Activated CD4-positive, alpha-beta memory T cell treated with anti-CD3 and anti-CD28 coated beads for 36 hours (primary cell): ENCODE data around the gene HSD17B4. TPM values are rescaled to one million over a fixed set of nuclear protein-coding genes. Genes with fewer than 3 reads are reported as not detected.
"Not testable (repeated sequence)": the region's sequence is repeated elsewhere in the genome, so short reads cannot be mapped to it uniquely, and the experiment has no call there.

Experiments
- CTCF ChIA-PET: fragments of 350-600 bp; sonication (Branson Sonifier 250); formaldehyde crosslinking; loops from one replicate; lab custom pipeline; 2021; ENCODE audit warnings: antibody characterized with exemption, inconsistent platforms; lab: Charles Lee
- POLR2A ChIA-PET: fragments of 350-600 bp; sonication (Branson Sonifier 250); formaldehyde crosslinking; loops from one replicate; lab custom pipeline; 2021; ENCODE audit warnings: antibody characterized with exemption; lab: Charles Lee
- DNase-seq: peaks from one replicate; pipeline ENCODE4 v3.0.0-alpha.2; 2020
- H3K27ac Mint-ChIP-seq: one replicate; pipeline ENCODE4 v1.8.0; 2021; ENCODE audit warnings: mixed read lengths
- H3K27me3 Mint-ChIP-seq: one replicate; pipeline ENCODE4 v1.8.0; 2021; ENCODE audit warnings: mixed read lengths
- H3K36me3 Mint-ChIP-seq: one replicate; pipeline ENCODE4 v1.8.0; 2021; ENCODE audit warnings: mixed read lengths
- H3K4me1 Mint-ChIP-seq: one replicate; pipeline ENCODE4 v1.8.0; 2021; ENCODE audit warnings: low read depth, mixed read lengths
- H3K4me3 Mint-ChIP-seq: one replicate; pipeline ENCODE4 v1.8.0; 2021; ENCODE audit warnings: mild to moderate bottlenecking, mixed read lengths
- H3K9me3 Mint-ChIP-seq: one replicate; pipeline ENCODE4 v1.8.0; 2021; ENCODE audit warnings: mixed read lengths
- intact Hi-C: fragments of 100-400 bp; cut with micrococcal nuclease; formaldehyde crosslinking; loops from one replicate; pipeline ENCODE4 v1.15.1; 2023
- total RNA-seq, 2 experiments: library from RNA; stranded (reverse); gene quantifications; one replicate each; pipeline ENCODE4 v1.2.3, GENCODE V29; 2021

Gene HSD17B4
- total RNA-seq, 2 experiments from 2014 or later = 83.2 to 117 TPM

GRCh38 chr5:119437785-119438586 is 14.3 kb upstream of the HSD17B4 start:
- intact Hi-C loops = not testable (repeated sequence)
- CTCF ChIA-PET = interaction anchor here (1.0 to 2.8 kb wide), 2 partner anchors 449 to 450 kb away, joined by 3 to 11 read pairs; partner anchors contain the start of gene DTWD2

GRCh38 chr5:119438587-119438917 is 13.7 kb upstream of the HSD17B4 start:
- H3K9me3 Mint-ChIP-seq, H3K4me3 Mint-ChIP-seq, H3K4me1 Mint-ChIP-seq, H3K27ac Mint-ChIP-seq, H3K36me3 Mint-ChIP-seq, intact Hi-C loops, DNase-seq, POLR2A ChIA-PET: not testable (repeated sequence)
- H3K27me3 Mint-ChIP-seq = peaks cover 27% of the 10 kb centered on the region
- CTCF ChIA-PET = interaction anchor here (2.8 kb wide), 1 partner anchor 450 kb away, joined by 11 read pairs; the partner anchor contains the start of gene DTWD2

More at GRCh38 chr5:119437785-119438586, 14.3 kb upstream of the HSD17B4 start:
- H3K27ac Mint-ChIP-seq, DNase-seq, POLR2A ChIA-PET, H3K9me3 Mint-ChIP-seq, H3K4me3 Mint-ChIP-seq, H3K4me1 Mint-ChIP-seq, H3K36me3 Mint-ChIP-seq: not testable (repeated sequence)
- peaks cover 26% of the 10 kb centered on the region for H3K27me3 Mint-ChIP-seq

GRCh38 chr5:119439140-119439631 is 13.1 kb upstream of the HSD17B4 start:
- Mint-ChIP-seq H3K27ac (no peak overlapping the region), H3K27me3 (peaks cover 28% of the 10 kb centered on the region), H3K36me3 (no peaks in the 10 kb centered on the region), H3K4me3 (peak overlapping the region; percentile 66), H3K4me1 (peaks cover 7% of the 10 kb centered on the region), H3K9me3 (peaks cover 9% of the 10 kb centered on the region)
- POLR2A ChIA-PET = no interaction called here
- intact Hi-C loops = no loop called here
- CTCF ChIA-PET = interaction anchor here (0.7 to 2.8 kb wide), 2 partner anchors 32 to 451 kb away, joined by 3 to 11 read pairs; partner anchors contain the start of gene DTWD2
- peak; percentile 15 for DNase-seq

- intact Hi-C loops, H3K4me3 Mint-ChIP-seq: not testable (repeated sequence)
Measured at GRCh38 chr5:119439632-119440031, 12.7 kb upstream of the HSD17B4 start.

GRCh38 chr5:119444643-119445042 is 7.7 kb upstream of the HSD17B4 start:
- DNase-seq, H3K36me3 Mint-ChIP-seq, POLR2A ChIA-PET, H3K4me3 Mint-ChIP-seq, H3K4me1 Mint-ChIP-seq, CTCF ChIA-PET, intact Hi-C loops, H3K27me3 Mint-ChIP-seq, H3K27ac Mint-ChIP-seq: not testable (repeated sequence)
- peaks cover 11% of the 10 kb centered on the region for H3K9me3 Mint-ChIP-seq

More at GRCh38 chr5:119439632-119440031, 12.7 kb upstream of the HSD17B4 start:
- H3K27ac Mint-ChIP-seq, H3K36me3 Mint-ChIP-seq, DNase-seq, H3K4me1 Mint-ChIP-seq, POLR2A ChIA-PET: not testable (repeated sequence)
- H3K27me3 Mint-ChIP-seq = peaks cover 28% of the 10 kb centered on the region
- H3K9me3 Mint-ChIP-seq = peaks cover 11% of the 10 kb centered on the region
- CTCF ChIA-PET = interaction anchor here (0.7 to 2.8 kb wide), 2 partner anchors 31 to 451 kb away, joined by 3 to 11 read pairs; partner anchors contain the start of gene DTWD2

GRCh38 chr5:119445544-119445943 is 6.8 kb upstream of the HSD17B4 start:
- no peaks in the 10 kb centered on the region for H3K36me3 Mint-ChIP-seq
- intact Hi-C loops = no loop called here
- H3K4me1 Mint-ChIP-seq = no peaks in the 10 kb centered on the region
- no peak overlapping the region for H3K4me3 Mint-ChIP-seq
- ChIA-PET CTCF (no interaction called here), POLR2A (no interaction called here)
- H3K27me3 Mint-ChIP-seq = peaks cover 5% of the 10 kb centered on the region
- no peak overlapping the region for H3K27ac Mint-ChIP-seq
- H3K9me3 Mint-ChIP-seq = peaks cover 11% of the 10 kb centered on the region
- no peak for DNase-seq

- Mint-ChIP-seq H3K27ac (no peak overlapping the region), H3K4me3 (no peak overlapping the region), H3K36me3 (no peaks in the 10 kb centered on the region), H3K4me1 (peaks cover 14% of the 10 kb centered on the region), H3K9me3 (no peaks in the 10 kb centered on the region), H3K27me3 (no peaks in the 10 kb centered on the region)
- no peak for DNase-seq
- POLR2A ChIA-PET = no interaction called here
- intact Hi-C loops = loop anchor here (5.0 kb wide), 1 partner anchor 183 kb away; no protein-coding TSS in a partner anchor
- CTCF ChIA-PET = interaction anchor here (1.1 kb wide), 1 partner anchor 38 kb away, joined by 4 read pairs; no protein-coding TSS in a partner anchor
Measured at GRCh38 chr5:119449882-119450281, 2.4 kb upstream of the HSD17B4 start.

- POLR2A ChIA-PET, H3K27ac Mint-ChIP-seq, H3K9me3 Mint-ChIP-seq, DNase-seq, H3K36me3 Mint-ChIP-seq, H3K4me3 Mint-ChIP-seq, H3K27me3 Mint-ChIP-seq: not testable (repeated sequence)
- CTCF ChIA-PET = interaction anchor here (2.6 kb wide), 1 partner anchor 463 kb away, joined by 15 read pairs; the partner anchor contains the start of gene DTWD2
- H3K4me1 Mint-ChIP-seq = peaks cover 14% of the 10 kb centered on the region
- intact Hi-C loops = loop anchor here (5.0 kb wide), 1 partner anchor 183 kb away; no protein-coding TSS in a partner anchor
Measured at GRCh38 chr5:119450627-119451026, 1.7 kb upstream of the HSD17B4 start.

GRCh38 chr5:119451561-119451960 is 736 bp upstream of the HSD17B4 start:
- Mint-ChIP-seq H3K27ac (no peak overlapping the region), H3K36me3 (no peaks in the 10 kb centered on the region), H3K4me1 (peaks cover 14% of the 10 kb centered on the region), H3K9me3 (no peaks in the 10 kb centered on the region), H3K4me3 (peak overlapping the region; percentile 92), H3K27me3 (no peaks in the 10 kb centered on the region)
- intact Hi-C loops = loop anchor here (5.0 kb wide), 1 partner anchor 184 kb away; no protein-coding TSS in a partner anchor
- ChIA-PET CTCF (interaction anchor here (0.6 to 2.6 kb wide), 4 partner anchors 17 to 464 kb away, joined by 3 to 15 read pairs (median 3); partner anchors contain the start of gene DTWD2), POLR2A (no interaction called here)
- DNase-seq = no peak

GRCh38 chr5:119452060-119452372 is 281 bp upstream of the HSD17B4 start:
- H3K27ac Mint-ChIP-seq = peak overlapping the region; percentile 79
- H3K36me3 Mint-ChIP-seq = peaks cover 1% of the 10 kb centered on the region
- H3K4me3 Mint-ChIP-seq = peak overlapping the region; percentile 92
- peaks cover 14% of the 10 kb centered on the region for H3K4me1 Mint-ChIP-seq
- H3K9me3 Mint-ChIP-seq = no peaks in the 10 kb centered on the region
- ChIA-PET POLR2A (no interaction called here), CTCF (interaction anchor here (1.0 to 2.6 kb wide), 3 partner anchors 17 to 464 kb away, joined by 3 to 15 read pairs (median 3); partner anchors contain the start of gene DTWD2)
- no peaks in the 10 kb centered on the region for H3K27me3 Mint-ChIP-seq
- no peak for DNase-seq
- intact Hi-C loops = loop anchor here (1.0 to 5.0 kb wide), 3 partner anchors 185 to 464 kb away; partner anchors contain the start of gene DTWD2

- POLR2A ChIA-PET = no interaction called here
- intact Hi-C loops = loop anchor here (5.0 kb wide), 1 partner anchor 186 kb away; no protein-coding TSS in a partner anchor
- Mint-ChIP-seq H3K9me3 (no peaks in the 10 kb centered on the region), H3K4me1 (peaks cover 14% of the 10 kb centered on the region), H3K4me3 (peak overlapping the region; percentile 92), H3K27ac (peak overlapping the region; percentile 79), H3K36me3 (peaks cover 3% of the 10 kb centered on the region), H3K27me3 (no peaks in the 10 kb centered on the region)
- CTCF ChIA-PET = interaction anchor here (1.3 to 2.6 kb wide), 2 partner anchors 41 to 465 kb away, joined by 3 to 15 read pairs; partner anchors contain the start of gene DTWD2
- DNase-seq = no peak
Measured at GRCh38 chr5:119453040-119453373, 710 bp downstream of the HSD17B4 start.

- POLR2A ChIA-PET = no interaction called here
- DNase-seq = no peak
- no peak overlapping the region for H3K27ac Mint-ChIP-seq
- no peaks in the 10 kb centered on the region for H3K9me3 Mint-ChIP-seq
- H3K4me3 Mint-ChIP-seq = no peak overlapping the region
- peaks cover 20% of the 10 kb centered on the region for H3K4me1 Mint-ChIP-seq
- no peaks in the 10 kb centered on the region for H3K27me3 Mint-ChIP-seq
- intact Hi-C loops = loop anchor here (5.0 kb wide), 1 partner anchor 187 kb away; no protein-coding TSS in a partner anchor
- peaks cover 3% of the 10 kb centered on the region for H3K36me3 Mint-ChIP-seq
- CTCF ChIA-PET = interaction anchor here (2.0 kb wide), 1 partner anchor 466 kb away, joined by 6 read pairs; the partner anchor contains the start of gene DTWD2
Measured at GRCh38 chr5:119454171-119454570, 1.9 kb downstream of the HSD17B4 start.
